Lung (tissue), 12 donors: Measurements from ENCODE around the gene HOXB3. TPM values are rescaled to one million over a fixed set of nuclear protein-coding genes. Genes with fewer than 3 reads are reported as not detected.

Source experiments
- ATAC-seq: fragments of 200-7000 bp; cut with Tn5 transposase; one replicate; pipeline ENCODE4 v1.9.1; 2020; ENCODE audit warnings: moderate number of reproducible peaks; ENCODE audit not compliant: insufficient read depth, low FRiP score
- DNase-seq, 3 donors: peaks; one replicate each; pipeline ENCODE4 v3.0.0-alpha.2; 2013 to 2017
- H3K27ac ChIP-seq, 2 donors: one replicate each; pipeline ENCODE4 v1.5.1; 2013; ENCODE audit warnings: mild to moderate bottlenecking in 2 of 2, moderate library complexity in 2 of 2, control low read depth in 1 of 2, inconsistent platforms in 1 of 2, low read depth in 1 of 2, low read length in 1 of 2
- H3K27me3 ChIP-seq, 3 donors: one replicate each; pipeline ENCODE4 v1.5.1; 2013; ENCODE audit warnings: low read length in 2 of 3; ENCODE audit not compliant: control insufficient read depth in 3 of 3, insufficient read depth in 3 of 3
- H3K36me3 ChIP-seq, 4 donors: one replicate each; pipeline ENCODE4 v1.5.1; 2013; ENCODE audit warnings: low read length in 4 of 4, mild to moderate bottlenecking in 1 of 4, moderate library complexity in 1 of 4; ENCODE audit not compliant: control insufficient read depth in 4 of 4, insufficient read depth in 4 of 4
- H3K4me1 ChIP-seq, 5 donors: one replicate each; pipeline ENCODE4 v1.5.1; 2013; ENCODE audit warnings: low read length in 5 of 5, mild to moderate bottlenecking in 2 of 5, moderate library complexity in 1 of 5; ENCODE audit not compliant: control insufficient read depth in 5 of 5, insufficient read depth in 5 of 5
- H3K4me3 ChIP-seq: one replicate; pipeline ENCODE4 v1.5.1; 2013; ENCODE audit warnings: mild to moderate bottlenecking, control low read depth, moderate library complexity
- H3K9ac ChIP-seq, 2 donors: one replicate each; pipeline ENCODE4 v1.5.1; 2013; ENCODE audit warnings: low read length in 2 of 2, control low read depth in 1 of 2; ENCODE audit not compliant: insufficient read depth in 1 of 2
- H3K9me3 ChIP-seq, 4 donors: one replicate each; pipeline ENCODE4 v1.5.1; 2013; ENCODE audit warnings: low read length in 3 of 4, mild to moderate bottlenecking in 1 of 4, moderate library complexity in 1 of 4; ENCODE audit not compliant: control insufficient read depth in 4 of 4, insufficient read depth in 3 of 4
- CTCF ChIP-seq: IDR thresholded peaks from 2 replicates; pipeline ENCODE4 v1.5.1; 2012; ENCODE audit warnings: mild to moderate bottlenecking; ENCODE audit errors: control extremely low read depth, extremely low read depth
- WGBS, 2 donors: extraction: QIAGEN DNeasy Blood & Tissue Kit; methylation state at CpG; one replicate each; pipeline ENCODE4 v1.1.7; 2013; 5-methylcytosine and 5-hydroxymethylcytosine counted together
- polyA plus RNA-seq, 2 donors: library from polyadenylated mRNA; stranded (reverse); fragments of 200-250 nt; gene quantifications; one replicate each; pipeline ENCODE4 v1.2.1, GENCODE V29; 2013
- total RNA-seq, 2 donors: library from RNA; depleted of rRNA in 1 of 2; stranded (reverse); fragments of >200 nt in 1 of 2; gene quantifications; one replicate each; pipeline ENCODE4 v1.2.1, GENCODE V29; 2014 to 2021
- donor health status: control.
- donor health status: control.
- donor health status: Bipolar disorder and iron deficiency.
- donor health status: healthy.
- donor health status: DM: yes; HTN: yes; CAD: no.

Gene HOXB3
- total and polyA plus RNA-seq, 4 donors = 1.9 to 21.1 (median 6.7) TPM

GRCh38 chr17:48530887-48531272, 59.2 kb downstream of the HOXB3 start, which contains the start of gene HOXB1:
HOXB1 (minus strand) TSS chr17:48531011; CDS start chr17:48530904, 107 bp downstream.
- Histone ChIP-seq H3K4me1 (peaks cover 0 to 26% (median 6%) of the 10 kb centered on the region in 5 donors), H3K9me3 (no peaks in the 10 kb centered on the region), H3K36me3 (no peaks in the 10 kb centered on the region), H3K27me3 (peaks cover 0 to 51% (median 3%) of the 10 kb centered on the region in 3 donors), H3K9ac (no peak within 1 kb of the TSS), H3K27ac (no peak within 1 kb of the TSS), H3K4me3 (no peak within 1 kb of the TSS)
- no peak for ATAC-seq
- no peak for TF ChIP-seq CTCF
- WGBS, 2 donors = 65 to 86% methylated on average over 15 of the region's 15 CpGs
- DNase-seq = no peak

GRCh38 chr17:48530208-48530886, 59.7 kb downstream of the HOXB3 start:
- no peak for TF ChIP-seq CTCF

GRCh38 chr17:48529683-48530009, 60.4 kb downstream of the HOXB3 start:
- TF ChIP-seq CTCF = no peak
- no peaks in the 10 kb centered on the region for H3K36me3 ChIP-seq
- H3K9ac ChIP-seq = no peak overlapping the region
- H3K27me3 ChIP-seq = peaks cover 0 to 61% (median 3%) of the 10 kb centered on the region in 3 donors
- ATAC-seq (no peak), DNase-seq (no peak)
- peaks cover 0 to 26% (median 6%) of the 10 kb centered on the region in 5 donors for H3K4me1 ChIP-seq
- WGBS, 2 donors = 77 to 84% methylated on average over 11 of the region's 11 CpGs
- H3K27ac ChIP-seq = no peak overlapping the region
- no peaks in the 10 kb centered on the region for H3K9me3 ChIP-seq
- H3K4me3 ChIP-seq = no peak overlapping the region

More at GRCh38 chr17:48530208-48530886, 59.7 kb downstream of the HOXB3 start:
- Histone ChIP-seq H3K4me1 (peaks cover 0 to 26% (median 6%) of the 10 kb centered on the region in 5 donors), H3K27ac (no peak overlapping the region), H3K27me3 (peaks cover 0 to 57% (median 3%) of the 10 kb centered on the region in 3 donors), H3K4me3 (no peak overlapping the region), H3K9ac (no peak overlapping the region), H3K9me3 (no peaks in the 10 kb centered on the region), H3K36me3 (no peaks in the 10 kb centered on the region)
- WGBS, 2 donors = 63 to 81% methylated on average over 37 of the region's 37 CpGs
- ATAC-seq (no peak), DNase-seq (no peak)
